ENCODE data around the gene CUBN.

CUBN gene

GRCh38 chr10:17101257-17101909 lies 28.2 kb downstream of the CUBN start:
- DNase-seq, result no peak

- no peak for DNase-seq
These were observed 29.0 kb downstream of the CUBN start for GRCh38 chr10:17100586-17100985.

- DNase-seq, result no peak
These were observed 31.6 kb downstream of the CUBN start for GRCh38 chr10:17098012-17098411.

- DNase-seq, result no peak
These were observed 34.8 kb downstream of the CUBN start for GRCh38 chr10:17094844-17095243.

- DNase-seq, result no peak
These were observed 36.4 kb downstream of the CUBN start for GRCh38 chr10:17092986-17093803.

- no peak for DNase-seq
These were observed 37.2 kb downstream of the CUBN start for GRCh38 chr10:17092216-17092944.

GRCh38 chr10:17088118-17088806 lies 41.3 kb downstream of the CUBN start:
- DNase-seq, result no peak

- DNase-seq, result no peak
These were observed 42.7 kb downstream of the CUBN start for GRCh38 chr10:17086865-17087367.

GRCh38 chr10:17085011-17085725 lies 44.4 kb downstream of the CUBN start:
- no peak for DNase-seq

GRCh38 chr10:17084258-17084657 lies 45.4 kb downstream of the CUBN start:
- DNase-seq, result no peak

- DNase-seq, result no peak
These were observed 48.2 kb downstream of the CUBN start for GRCh38 chr10:17081431-17081830.

- no peak for DNase-seq
These were observed 51.7 kb downstream of the CUBN start for GRCh38 chr10:17077890-17078289.

- DNase-seq, result no peak
These were observed 52.2 kb downstream of the CUBN start for GRCh38 chr10:17077346-17077781.

GRCh38 chr10:17076626-17077345 lies 52.8 kb downstream of the CUBN start:
- DNase-seq, result no peak

- DNase-seq, result no peak
These were observed 53.9 kb downstream of the CUBN start for GRCh38 chr10:17075533-17076359.

GRCh38 chr10:17074541-17074847 lies 55.1 kb downstream of the CUBN start:
- no peak for DNase-seq

- no peak for DNase-seq
These were observed 55.7 kb downstream of the CUBN start for GRCh38 chr10:17073725-17074540.

GRCh38 chr10:17068953-17069352 lies 60.7 kb downstream of the CUBN start:
- no peak for DNase-seq

GRCh38 chr10:17067376-17068264 lies 62.0 kb downstream of the CUBN start:
- DNase-seq, result no peak
